Keratinocyte (primary cell): ENCODE results near the gene BID.

Experiments
- EZH2 ChIP-seq: IDR thresholded peaks from one replicate; pipeline ENCODE4 v1.6.1; 2012; ENCODE audit warnings: inconsistent platforms, mild to moderate bottlenecking, low read length, moderate library complexity
- TF ChIP-seq, protein P1 (sequence below), 3 experiments: IDR thresholded peaks in 1 of 3; conservative IDR thresholded peaks in 1 of 3; optimal IDR thresholded peaks in 1 of 3; 2 replicates in 2 of 3; 3 replicates in 1 of 3; pipeline versions ENCODE3 to v1.5.1; 2011; ENCODE audit warnings: low read length in 3 of 3, mild to moderate bottlenecking in 3 of 3, moderate library complexity in 2 of 3, control low read depth in 1 of 3, inconsistent platforms in 1 of 3; ENCODE audit not compliant: insufficient read depth in 2 of 3; ENCODE audit errors: extremely low read depth in 1 of 3

DNA sequence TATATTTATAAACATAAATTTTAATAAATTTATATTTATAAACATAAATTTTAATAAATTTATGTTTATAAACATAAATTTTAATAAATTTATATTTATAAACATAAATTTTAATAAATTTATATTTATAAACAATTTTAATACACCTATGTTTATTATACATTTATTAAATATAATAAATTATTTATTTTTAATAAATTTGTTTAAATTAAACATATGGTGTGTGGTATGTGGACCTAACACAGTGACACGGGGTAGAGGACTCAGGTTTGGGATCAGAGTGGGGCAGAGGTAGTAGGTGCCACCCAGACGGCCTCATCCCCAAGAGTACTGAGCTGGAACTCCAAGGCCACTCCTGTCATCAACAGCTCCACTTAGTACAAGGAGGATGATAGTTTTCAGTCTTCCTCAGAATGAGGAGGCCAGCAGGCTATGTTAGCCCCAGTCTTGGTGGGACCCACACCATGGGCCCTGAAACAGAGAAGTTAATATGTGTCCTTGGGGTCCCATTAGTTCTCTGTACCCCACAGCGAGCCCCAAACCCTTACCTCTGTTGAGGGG lies 46.7 kb upstream of the BID start:
- TF ChIP-seq, protein P1, sequence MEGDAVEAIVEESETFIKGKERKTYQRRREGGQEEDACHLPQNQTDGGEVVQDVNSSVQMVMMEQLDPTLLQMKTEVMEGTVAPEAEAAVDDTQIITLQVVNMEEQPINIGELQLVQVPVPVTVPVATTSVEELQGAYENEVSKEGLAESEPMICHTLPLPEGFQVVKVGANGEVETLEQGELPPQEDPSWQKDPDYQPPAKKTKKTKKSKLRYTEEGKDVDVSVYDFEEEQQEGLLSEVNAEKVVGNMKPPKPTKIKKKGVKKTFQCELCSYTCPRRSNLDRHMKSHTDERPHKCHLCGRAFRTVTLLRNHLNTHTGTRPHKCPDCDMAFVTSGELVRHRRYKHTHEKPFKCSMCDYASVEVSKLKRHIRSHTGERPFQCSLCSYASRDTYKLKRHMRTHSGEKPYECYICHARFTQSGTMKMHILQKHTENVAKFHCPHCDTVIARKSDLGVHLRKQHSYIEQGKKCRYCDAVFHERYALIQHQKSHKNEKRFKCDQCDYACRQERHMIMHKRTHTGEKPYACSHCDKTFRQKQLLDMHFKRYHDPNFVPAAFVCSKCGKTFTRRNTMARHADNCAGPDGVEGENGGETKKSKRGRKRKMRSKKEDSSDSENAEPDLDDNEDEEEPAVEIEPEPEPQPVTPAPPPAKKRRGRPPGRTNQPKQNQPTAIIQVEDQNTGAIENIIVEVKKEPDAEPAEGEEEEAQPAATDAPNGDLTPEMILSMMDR (optimal IDR thresholded peaks at IDR 0.05 in 1 of 3, IDR thresholded peaks at IDR 0.05 in 1 of 3, conservative IDR thresholded peaks at IDR 0.05 in 1 of 3; ENCODE audit: extremely low read depth in 1 of 3, insufficient read depth in 2 of 3, low read length in 3 of 3), result no peak
- no peak for TF ChIP-seq EZH2
